Astrocyte of the spinal cord (primary cell): Measurements from ENCODE around the gene PKNOX1.
"Not testable (repeated sequence)": the region's sequence is repeated elsewhere in the genome, so short reads cannot be mapped to it uniquely, and the experiment has no call there.

ENCODE experiments used
- DNase-seq: peaks from one replicate; pipeline ENCODE4 v3.0.0; 2011; ENCODE audit warnings: low read depth, low spot score
- H3K4me3 ChIP-seq: 2 replicates; pipeline ENCODE4 v1.5.1; 2011; ENCODE audit warnings: low read depth, mild to moderate bottlenecking, low read length, moderate library complexity
- in situ Hi-C: cut with HindIII; loops from 2 replicates; pipeline ENCODE4 v1.10.0; 2017; ENCODE audit warnings: low sequenced_read_pairs

The PKNOX1 gene

GRCh38 chr21:43064265-43064917 lies 90.0 kb downstream of the PKNOX1 start:
- in situ Hi-C loops, DNase-seq, H3K4me3 ChIP-seq: not testable (repeated sequence)

GRCh38 chr21:43065991-43066390 lies 91.6 kb downstream of the PKNOX1 start:
- DNase-seq, in situ Hi-C loops, H3K4me3 ChIP-seq: not testable (repeated sequence)

DNA sequence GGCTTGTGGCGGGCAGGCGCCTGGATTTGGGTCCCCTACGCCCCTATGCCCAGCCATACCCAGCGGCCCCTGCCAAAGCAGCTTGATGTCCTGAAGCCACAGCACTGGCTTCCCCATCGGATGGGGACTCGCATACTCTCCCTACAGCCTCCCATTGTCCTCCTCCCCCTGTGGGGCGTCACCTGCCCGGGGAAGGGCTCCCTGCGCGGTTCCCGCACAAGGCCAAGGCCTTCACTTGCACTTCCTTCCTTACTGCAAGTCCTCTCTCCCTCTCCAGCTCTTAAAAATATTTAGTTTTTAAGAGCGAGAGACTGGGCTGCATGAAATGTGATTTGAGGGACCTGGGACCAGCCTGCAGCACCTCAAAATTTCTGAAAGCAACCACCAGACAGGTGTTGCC lies 92.3 kb downstream of the PKNOX1 start:
- DNase-seq, H3K4me3 ChIP-seq, in situ Hi-C loops: not testable (repeated sequence)

- DNase-seq, in situ Hi-C loops, H3K4me3 ChIP-seq: not testable (repeated sequence)
Observed at GRCh38 chr21:43068065-43068464, 93.7 kb downstream of the PKNOX1 start.

DNA sequence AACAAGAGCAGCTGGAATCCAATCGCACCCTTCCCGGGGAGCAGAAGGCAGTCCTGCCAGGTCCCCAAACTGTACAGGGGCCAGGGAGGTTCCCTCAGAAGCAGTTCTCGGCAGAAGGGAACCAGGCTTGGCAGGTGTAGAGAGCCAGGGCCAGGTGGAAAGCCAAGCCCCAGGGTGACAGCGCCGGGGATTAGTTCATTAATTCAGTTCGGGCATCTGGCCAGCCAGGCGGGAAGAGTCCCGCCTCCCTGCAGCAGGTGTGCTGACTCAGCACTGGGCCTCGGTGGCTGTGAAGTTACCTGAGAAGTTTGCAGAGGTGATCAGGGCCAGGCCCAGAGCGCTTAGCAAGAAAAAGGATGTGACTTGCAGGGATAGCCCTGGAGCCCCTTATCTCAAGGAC lies 95.3 kb downstream of the PKNOX1 start:
- in situ Hi-C loops, H3K4me3 ChIP-seq, DNase-seq: not testable (repeated sequence)

GRCh38 chr21:43072742-43073141 lies 98.4 kb downstream of the PKNOX1 start:
- in situ Hi-C loops, H3K4me3 ChIP-seq, DNase-seq: not testable (repeated sequence)

DNA sequence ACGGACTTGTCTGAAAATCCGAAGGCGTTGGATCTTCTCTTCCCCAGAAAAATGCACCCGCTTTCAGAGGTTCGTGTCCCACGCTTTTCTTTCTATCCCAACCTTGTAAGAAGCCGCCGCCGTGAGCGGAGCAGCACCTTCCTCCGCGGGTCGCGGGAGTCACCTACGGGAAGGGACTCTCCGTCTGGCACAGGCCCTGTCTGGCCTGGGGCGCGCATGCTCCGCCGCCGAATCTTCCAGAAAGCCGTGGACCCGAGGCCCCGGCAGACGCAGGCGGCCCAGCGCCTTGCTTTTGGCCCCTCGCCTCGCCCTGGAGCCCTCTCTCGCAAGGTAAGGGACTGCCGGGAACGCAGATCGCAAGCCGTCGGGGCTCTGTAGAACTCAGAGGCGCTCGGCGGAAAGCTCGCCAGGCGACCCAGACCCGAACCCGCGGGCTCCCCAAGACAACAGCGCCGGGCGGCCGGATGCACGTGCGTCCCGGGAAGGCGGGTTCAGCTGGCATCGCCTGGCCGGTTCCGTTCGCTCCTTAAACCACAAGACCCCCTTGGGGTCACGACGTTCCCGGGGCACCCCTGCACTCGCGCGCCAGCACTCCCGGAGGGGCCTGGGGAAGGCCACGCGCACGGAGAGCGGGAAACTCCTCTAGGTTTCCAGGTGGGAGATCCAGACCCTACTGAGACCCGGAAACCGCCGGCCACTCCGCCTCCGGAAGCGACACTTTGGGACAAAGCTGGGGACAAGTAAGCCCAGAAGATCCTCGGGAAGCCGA lies 100.2 kb downstream of the PKNOX1 start:
- in situ Hi-C loops, H3K4me3 ChIP-seq, DNase-seq: not testable (repeated sequence)

GRCh38 chr21:43075170-43076022 lies 101.0 kb downstream of the PKNOX1 start, which contains the start of gene CBS:
TSS of gene CBS (minus strand) at chr21:43075835. CDS start at chr21:43072193, 3,642 bp downstream.
- H3K4me3 ChIP-seq, in situ Hi-C loops, DNase-seq: not testable (repeated sequence)

DNA sequence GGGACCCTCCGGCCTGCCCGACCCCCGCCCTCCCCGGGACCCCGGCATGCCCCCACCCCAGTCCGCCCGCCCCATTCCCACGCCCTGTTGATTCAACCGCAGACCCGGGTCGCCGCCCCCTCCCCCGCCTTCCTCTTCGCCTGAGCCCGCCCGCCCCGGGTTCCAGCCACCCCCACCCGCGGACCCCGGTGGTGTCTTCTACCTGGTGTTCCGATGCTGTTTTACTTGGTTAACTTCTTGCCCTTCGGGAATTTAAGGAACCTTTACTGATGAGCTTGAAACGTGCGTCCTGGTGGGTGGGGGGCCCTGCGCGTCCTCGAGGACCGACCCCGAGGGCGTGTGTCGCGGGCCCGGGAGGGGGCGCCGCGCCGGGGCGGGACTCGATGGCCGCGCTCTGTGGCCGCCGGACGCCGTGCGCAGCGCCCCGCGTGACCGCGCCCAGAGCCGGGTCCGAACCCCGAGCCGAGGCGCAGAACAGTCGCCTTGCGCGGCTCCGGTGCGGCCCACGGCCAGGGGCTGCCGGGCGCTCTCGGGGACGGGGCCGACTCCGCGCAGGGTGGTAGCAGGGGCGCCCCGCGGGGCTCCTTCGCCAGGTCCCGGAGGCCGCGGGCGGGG lies 101.8 kb downstream of the PKNOX1 start:
- DNase-seq, H3K4me3 ChIP-seq, in situ Hi-C loops: not testable (repeated sequence)

DNA sequence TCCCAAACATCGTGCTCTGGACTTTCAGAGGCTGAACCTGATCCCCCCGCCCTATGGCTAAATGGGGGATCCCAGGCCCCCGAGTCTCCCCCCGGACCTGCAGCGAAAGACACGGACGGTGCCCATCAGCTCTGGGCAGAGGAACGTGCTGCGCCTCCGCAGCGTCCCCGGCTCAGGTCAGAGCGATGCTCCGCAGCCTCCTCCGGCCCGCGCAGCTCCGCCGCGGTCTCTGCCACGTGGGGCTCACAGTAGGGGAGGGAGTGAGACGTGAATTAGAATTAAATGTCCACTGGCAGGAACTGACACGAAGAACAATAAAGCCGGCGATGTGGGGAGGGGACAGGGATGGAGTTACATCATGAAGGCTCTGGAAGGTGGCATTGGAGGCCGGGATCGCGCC lies 102.3 kb downstream of the PKNOX1 start:
- DNase-seq, in situ Hi-C loops, H3K4me3 ChIP-seq: not testable (repeated sequence)

DNA sequence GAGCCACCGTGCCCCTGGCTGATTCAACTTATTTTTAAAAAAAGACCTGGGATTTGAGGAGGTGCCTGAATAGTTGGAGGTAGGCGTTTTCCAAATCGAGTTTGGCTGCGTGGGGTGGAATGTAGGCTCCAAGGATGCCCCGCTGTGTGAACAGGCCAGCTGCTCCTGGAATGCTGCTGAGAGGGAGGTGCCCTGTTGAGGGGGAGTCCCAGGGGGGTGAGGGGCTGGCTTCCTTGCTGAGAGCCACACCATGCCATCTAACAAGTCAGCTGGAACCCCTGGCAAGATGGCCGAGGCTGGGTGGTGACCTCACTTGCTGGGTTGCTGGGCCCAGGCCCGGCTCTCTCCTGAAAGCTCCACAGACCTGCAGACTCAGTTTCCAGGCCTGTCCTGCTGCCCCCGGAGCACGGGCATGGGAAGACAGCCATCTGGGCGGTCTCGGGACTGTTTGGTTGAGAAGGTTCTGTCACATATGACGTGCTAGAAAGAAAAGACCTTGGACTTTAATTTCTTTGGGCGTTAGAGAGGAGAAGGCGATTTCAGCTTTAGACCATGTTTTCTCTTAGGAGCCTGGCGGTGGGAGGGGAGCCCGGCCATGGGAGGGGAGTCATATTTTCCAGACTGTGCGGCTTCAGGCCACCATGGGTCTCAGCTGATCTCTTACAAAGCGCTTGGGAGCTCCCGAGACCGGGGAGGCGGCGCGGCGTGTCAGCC lies 108.4 kb downstream of the PKNOX1 start:
- in situ Hi-C loops, DNase-seq, H3K4me3 ChIP-seq: not testable (repeated sequence)
